Mesothelial cell of epicardium (in vitro differentiated cells): ENCODE measurements around the gene REXO1. TPM values are rescaled to one million over a fixed set of nuclear protein-coding genes. Genes with fewer than 3 reads are reported as not detected.

ENCODE experiments used
- DNase-seq, 2 experiments: peaks; one replicate each; pipeline ENCODE4 v3.0.0; 2021; ENCODE audit warnings: low spot score in 2 of 2; ENCODE audit not compliant: unreplicated experiment in 2 of 2
- H3K27ac Mint-ChIP-seq: 2 replicates; pipeline ENCODE4 v1.8.0; 2021; ENCODE audit warnings: mixed read lengths
- H3K27me3 Mint-ChIP-seq: 2 replicates; pipeline ENCODE4 v1.8.0; 2021; ENCODE audit warnings: low read depth, mixed read lengths
- H3K36me3 Mint-ChIP-seq: 2 replicates; pipeline ENCODE4 v1.8.0; 2021; ENCODE audit warnings: mixed read lengths
- H3K4me1 Mint-ChIP-seq: 2 replicates; pipeline ENCODE4 v1.8.0; 2021; ENCODE audit warnings: mixed read lengths
- H3K4me3 Mint-ChIP-seq: 2 replicates; pipeline ENCODE4 v1.8.0; 2021; ENCODE audit warnings: mild to moderate bottlenecking, moderate library complexity, mixed read lengths
- H3K9me3 Mint-ChIP-seq: 2 replicates; pipeline ENCODE4 v1.8.0; 2021; ENCODE audit warnings: mixed read lengths
- total RNA-seq: library from RNA; stranded (reverse); gene quantifications from 3 replicates; pipeline ENCODE4 v1.2.1, GENCODE V29; 2021
- TF ChIP-seq, protein P1 (sequence below): fragments of 200-600 bp; sonication (generic); IDR thresholded peaks from one replicate; pipeline ENCODE4 v1.5.0; 2021; ENCODE audit warnings: antibody characterized with exemption; ENCODE audit not compliant: unreplicated experiment

The REXO1 gene
- total RNA-seq, 1 donor from 2014 or later, result 46.6 TPM

DNA sequence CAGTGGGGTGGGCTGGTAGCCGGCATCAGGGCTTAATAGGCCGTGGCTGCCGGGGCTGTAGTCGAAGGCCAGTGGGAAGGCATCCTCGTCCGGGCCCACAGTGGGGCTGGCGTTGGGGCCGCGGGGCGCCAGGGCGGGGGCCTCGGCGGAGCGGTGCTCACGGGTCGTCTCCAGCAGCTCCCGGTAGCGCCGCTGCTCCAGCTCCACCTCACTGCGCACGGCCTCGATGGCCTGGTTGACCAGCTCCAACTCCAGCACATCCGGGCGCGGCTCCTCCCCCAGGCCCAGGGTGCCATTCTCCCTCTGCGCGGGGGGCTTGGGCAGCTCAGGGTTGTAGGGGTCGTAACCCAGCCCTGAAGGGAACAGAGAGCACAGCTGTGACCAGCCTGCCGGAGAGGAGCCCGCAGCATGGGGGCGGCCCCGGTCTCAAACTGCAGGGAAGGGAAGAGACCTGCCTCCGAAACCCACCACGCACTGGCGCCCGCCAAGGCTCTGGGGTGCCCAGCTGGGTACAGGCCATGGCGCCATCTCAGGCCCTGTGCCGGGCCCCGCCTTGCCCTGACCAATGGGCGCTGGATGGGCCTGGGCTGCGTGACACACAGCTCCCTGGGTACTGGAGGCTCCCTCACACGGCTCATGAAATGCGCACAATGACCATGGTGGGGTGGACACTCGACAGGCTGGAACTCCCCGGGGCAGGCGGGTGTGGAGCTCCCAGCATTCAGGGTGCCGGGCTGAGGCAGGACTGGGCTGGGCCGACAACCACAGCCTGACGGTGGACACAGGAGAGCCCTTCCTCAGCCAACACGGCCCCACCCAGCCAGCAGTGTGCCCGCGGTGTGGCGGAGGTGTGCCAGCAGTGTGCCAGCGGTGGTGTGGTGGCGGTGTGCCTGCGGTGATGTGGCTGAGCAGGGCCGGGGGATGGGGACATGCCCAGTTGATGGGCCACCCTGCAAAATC is 19.7 kb downstream of the REXO1 start:
- Mint-ChIP-seq H3K4me3 (no peak overlapping the region), H3K27ac (no peak overlapping the region), H3K27me3 (no peaks in the 10 kb centered on the region), H3K36me3 (peaks cover 13% of the 10 kb centered on the region), H3K4me1 (peaks cover 1% of the 10 kb centered on the region), H3K9me3 (no peaks in the 10 kb centered on the region)
- TF ChIP-seq, protein P1, sequence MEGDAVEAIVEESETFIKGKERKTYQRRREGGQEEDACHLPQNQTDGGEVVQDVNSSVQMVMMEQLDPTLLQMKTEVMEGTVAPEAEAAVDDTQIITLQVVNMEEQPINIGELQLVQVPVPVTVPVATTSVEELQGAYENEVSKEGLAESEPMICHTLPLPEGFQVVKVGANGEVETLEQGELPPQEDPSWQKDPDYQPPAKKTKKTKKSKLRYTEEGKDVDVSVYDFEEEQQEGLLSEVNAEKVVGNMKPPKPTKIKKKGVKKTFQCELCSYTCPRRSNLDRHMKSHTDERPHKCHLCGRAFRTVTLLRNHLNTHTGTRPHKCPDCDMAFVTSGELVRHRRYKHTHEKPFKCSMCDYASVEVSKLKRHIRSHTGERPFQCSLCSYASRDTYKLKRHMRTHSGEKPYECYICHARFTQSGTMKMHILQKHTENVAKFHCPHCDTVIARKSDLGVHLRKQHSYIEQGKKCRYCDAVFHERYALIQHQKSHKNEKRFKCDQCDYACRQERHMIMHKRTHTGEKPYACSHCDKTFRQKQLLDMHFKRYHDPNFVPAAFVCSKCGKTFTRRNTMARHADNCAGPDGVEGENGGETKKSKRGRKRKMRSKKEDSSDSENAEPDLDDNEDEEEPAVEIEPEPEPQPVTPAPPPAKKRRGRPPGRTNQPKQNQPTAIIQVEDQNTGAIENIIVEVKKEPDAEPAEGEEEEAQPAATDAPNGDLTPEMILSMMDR, result no peak
- DNase-seq, result no peak

DNA sequence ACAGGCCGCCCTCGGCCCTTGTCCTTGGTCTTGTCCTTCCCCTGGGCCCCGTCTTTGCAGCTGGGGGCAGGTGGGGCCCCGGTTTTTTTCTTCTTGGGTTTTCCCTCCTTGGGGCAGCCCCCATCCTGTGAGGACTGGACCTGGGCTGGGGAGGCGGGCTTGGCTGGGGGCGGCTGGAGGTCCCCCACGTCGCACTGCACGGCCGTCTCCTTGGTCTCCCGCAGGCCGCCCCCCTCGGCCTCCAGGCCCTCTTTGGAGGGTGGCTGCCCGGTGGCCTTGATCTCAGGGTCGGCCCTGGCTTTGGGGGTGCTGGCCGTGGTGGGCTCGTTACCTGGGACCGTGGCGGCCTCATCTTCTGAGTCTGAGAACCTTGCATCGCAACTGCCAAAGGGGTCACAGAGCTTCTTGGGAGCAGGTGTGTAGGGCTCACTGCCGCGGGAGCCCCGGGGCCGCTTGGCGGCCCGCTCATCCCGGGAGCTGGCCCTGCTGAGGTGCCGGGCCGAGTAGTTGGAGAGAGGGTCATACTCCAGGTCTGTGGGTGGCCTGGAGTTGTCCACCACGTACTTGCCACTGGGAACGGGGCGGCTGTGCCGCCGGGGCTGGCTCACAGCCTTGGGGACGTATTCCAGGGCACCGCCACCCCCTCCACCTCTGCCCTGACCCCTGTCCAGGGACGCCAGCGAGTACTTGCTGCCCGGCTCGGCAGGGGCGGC is 20.6 kb downstream of the REXO1 start:
- TF ChIP-seq, protein P1, result no peak
- H3K4me1 Mint-ChIP-seq, result peaks cover 1% of the 10 kb centered on the region
- H3K9me3 Mint-ChIP-seq, result no peaks in the 10 kb centered on the region
- no peak for DNase-seq
- no peak overlapping the region for H3K27ac Mint-ChIP-seq
- H3K27me3 Mint-ChIP-seq, result no peaks in the 10 kb centered on the region
- no peak overlapping the region for H3K4me3 Mint-ChIP-seq
- peaks cover 13% of the 10 kb centered on the region for H3K36me3 Mint-ChIP-seq

DNA sequence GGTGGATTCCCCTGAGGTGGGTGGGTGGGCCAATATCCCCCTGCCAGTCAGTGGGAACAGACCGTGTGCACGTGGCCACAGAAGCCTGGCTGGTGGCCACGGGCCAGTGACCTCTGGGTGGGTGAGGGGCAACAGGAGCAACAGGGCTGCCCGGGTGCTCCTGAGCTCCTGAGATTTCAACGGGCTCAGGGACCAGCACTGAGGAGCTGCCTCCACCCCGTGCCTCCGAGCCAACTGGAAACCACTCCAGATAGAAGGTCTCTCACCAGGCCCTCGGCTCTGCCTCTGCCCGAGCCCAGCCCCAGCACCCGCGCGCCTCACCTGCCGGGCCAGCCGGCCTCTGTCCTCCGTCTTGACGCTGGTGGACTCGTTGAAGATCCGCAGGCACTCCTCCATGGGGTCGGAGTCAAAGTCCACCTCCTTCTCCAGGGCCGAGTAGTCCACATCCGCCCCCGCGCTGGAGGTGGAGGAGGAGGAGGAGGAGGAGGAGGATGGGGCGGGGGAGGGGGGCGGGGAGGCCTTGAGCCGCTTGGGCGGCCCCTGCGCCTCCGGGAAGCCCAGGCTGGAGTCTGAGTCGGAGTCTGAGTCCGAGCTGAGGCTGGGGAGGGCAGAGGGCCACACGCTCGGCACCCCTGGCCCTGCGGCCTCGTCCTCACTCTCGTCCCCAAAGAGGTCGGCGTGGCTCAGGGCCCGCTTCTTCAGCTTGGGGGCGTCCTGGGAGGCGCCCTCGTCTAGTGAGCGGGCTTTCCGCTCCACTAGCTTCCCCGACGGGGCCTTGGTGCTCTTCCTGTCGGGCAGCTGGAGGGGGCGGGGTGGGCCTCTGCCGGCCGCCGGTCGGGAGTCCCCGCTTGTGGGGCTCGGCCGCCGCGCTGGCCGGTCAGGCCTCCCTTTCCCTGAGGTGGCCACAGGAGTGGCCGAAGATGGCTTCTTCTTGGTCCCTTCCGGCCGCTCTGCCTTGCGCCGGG is 21.4 kb downstream of the REXO1 start:
- DNase-seq, result no peak
- no peaks in the 10 kb centered on the region for H3K9me3 Mint-ChIP-seq
- peaks cover 13% of the 10 kb centered on the region for H3K36me3 Mint-ChIP-seq
- TF ChIP-seq, protein P1, result no peak
- H3K4me1 Mint-ChIP-seq, result peaks cover 1% of the 10 kb centered on the region
- no peak overlapping the region for H3K4me3 Mint-ChIP-seq
- H3K27ac Mint-ChIP-seq, result no peak overlapping the region
- no peaks in the 10 kb centered on the region for H3K27me3 Mint-ChIP-seq

DNA sequence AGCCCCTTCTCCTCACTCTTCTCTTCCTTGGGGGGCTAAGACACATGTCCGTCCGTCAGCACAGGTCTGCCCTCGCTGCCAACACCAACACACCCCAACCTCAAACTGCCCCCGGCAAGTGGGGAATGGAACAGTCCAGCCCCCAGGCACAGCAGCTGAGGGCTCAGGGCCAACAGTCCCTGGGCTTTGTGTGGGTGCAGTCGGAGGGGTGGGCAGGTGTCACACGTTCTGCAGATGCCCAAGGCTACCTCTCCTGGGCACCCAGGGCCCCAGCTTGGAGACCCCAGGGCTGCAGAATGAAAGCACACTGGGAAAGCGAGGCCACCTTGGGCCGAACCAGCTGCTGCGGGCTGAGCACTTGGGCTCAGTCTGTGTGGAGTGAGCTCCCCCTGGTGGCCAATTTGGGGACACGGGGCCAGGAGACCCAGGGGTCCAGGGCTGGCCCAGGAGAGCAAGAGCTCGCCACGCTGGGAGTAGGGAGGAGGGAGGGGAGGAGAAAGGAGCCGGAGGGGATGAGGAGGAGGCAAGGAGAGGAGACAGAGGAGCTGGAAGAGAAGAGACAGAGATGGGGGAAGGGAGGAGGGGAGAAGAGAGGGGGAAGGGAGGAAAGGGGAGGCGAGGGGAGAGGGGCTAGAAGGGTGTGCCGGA is 22.2 kb downstream of the REXO1 start:
- Mint-ChIP-seq H3K27me3 (no peaks in the 10 kb centered on the region), H3K4me1 (peaks cover 1% of the 10 kb centered on the region), H3K27ac (no peak overlapping the region), H3K36me3 (peaks cover 13% of the 10 kb centered on the region), H3K9me3 (no peaks in the 10 kb centered on the region), H3K4me3 (no peak overlapping the region)
- TF ChIP-seq, protein P1, result peak; percentile 92
- peak; percentile 62 to 88 for DNase-seq

DNA sequence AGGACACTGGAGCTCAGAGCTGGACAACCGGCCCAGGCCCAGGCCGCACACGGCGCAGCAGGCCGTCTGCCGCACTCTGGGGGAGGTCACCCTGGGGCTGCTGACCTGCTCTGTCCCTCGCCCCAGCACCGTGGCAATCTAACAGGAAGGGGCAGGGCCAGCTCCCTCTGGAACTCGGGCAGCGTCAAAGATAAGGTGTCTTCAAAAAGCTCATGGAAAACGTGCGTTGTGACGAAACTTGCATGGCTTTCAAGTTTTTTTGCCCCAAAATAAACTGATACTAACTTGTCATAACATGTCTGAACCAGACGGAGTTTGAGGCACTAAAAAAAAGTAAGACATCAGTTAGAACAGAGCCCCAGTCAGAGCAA is 24.0 kb downstream of the REXO1 start:
- Mint-ChIP-seq H3K27me3 (no peaks in the 10 kb centered on the region), H3K36me3 (peaks cover 14% of the 10 kb centered on the region), H3K27ac (no peak overlapping the region), H3K4me3 (no peak overlapping the region), H3K9me3 (no peaks in the 10 kb centered on the region), H3K4me1 (peaks cover 1% of the 10 kb centered on the region)
- no peak for DNase-seq
- TF ChIP-seq, protein P1, result no peak
